ENCODE results near the gene SEC31B. TPM values are rescaled to one million over a fixed set of nuclear protein-coding genes. Genes with fewer than 3 reads are reported as not detected.

SEC31B gene
- total and polyA plus RNA-seq, 9 of the 15 experiments (the other 6 are each of a cell fraction or from before 2014, with no cell fraction given): 0.91 to 7.0 (median 2.4) TPM

GRCh38 chr10:100485801-100486495 lies 33.7 kb downstream of the SEC31B start:
- WGBS (ENCODE audit: insufficient coverage, low coverage, missing lambda C conversion rate): 23% methylated on average over 9 of the region's 10 CpGs
- in situ Hi-C loops (cut with MboI): no loop called here
- Histone ChIP-seq H3K4me1 (replicated peaks in 1 of 2; ENCODE audit: control insufficient read depth in 2 of 2, insufficient read depth in 2 of 2, low read length in 2 of 2) (peaks cover 0 to 8% of the 10 kb centered on the region in 2 experiments; a peak in 3 of 5 replicates), H2AFZ (ENCODE audit: low read depth, low read length) (no peak overlapping the region), H3K9me1 (ENCODE audit: control insufficient read depth, insufficient read depth, low read length) (no peaks in the 10 kb centered on the region), H4K20me1 (replicated peaks; ENCODE audit: control insufficient read depth, insufficient read depth, low read length) (peaks cover 8% of the 10 kb centered on the region; the same call in 1 of the 2 replicates), H3K27ac (ENCODE audit: extremely low read depth, low read depth, low read length) (no peak overlapping the region), H3K9ac (ENCODE audit: insufficient read depth in 1 of 2, low read depth in 2 of 2, low read length in 2 of 2) (no peak overlapping the region), H3K27me3 (ENCODE audit: control insufficient read depth in 2 of 2, insufficient read depth in 2 of 2, low read length in 2 of 2) (peaks cover 3 to 13% of the 10 kb centered on the region in 2 experiments; a peak in 4 of 5 replicates), H3K36me3 (ENCODE audit: control insufficient read depth, insufficient read depth, low read length) (no peaks in the 10 kb centered on the region; the same call in 2 of the 3 replicates), H3K9me3 (replicated peaks; ENCODE audit: control insufficient read depth, insufficient read depth, low read depth, low read length) (no peaks in the 10 kb centered on the region), H3K4me3 (no peak overlapping the region), H3K79me2 (ENCODE audit: control insufficient read depth, insufficient read depth, low read length) (no peaks in the 10 kb centered on the region), H3K4me2 (ENCODE audit: insufficient read depth, low read length) (no peak overlapping the region)
- TF ChIP-seq, protein P1, sequence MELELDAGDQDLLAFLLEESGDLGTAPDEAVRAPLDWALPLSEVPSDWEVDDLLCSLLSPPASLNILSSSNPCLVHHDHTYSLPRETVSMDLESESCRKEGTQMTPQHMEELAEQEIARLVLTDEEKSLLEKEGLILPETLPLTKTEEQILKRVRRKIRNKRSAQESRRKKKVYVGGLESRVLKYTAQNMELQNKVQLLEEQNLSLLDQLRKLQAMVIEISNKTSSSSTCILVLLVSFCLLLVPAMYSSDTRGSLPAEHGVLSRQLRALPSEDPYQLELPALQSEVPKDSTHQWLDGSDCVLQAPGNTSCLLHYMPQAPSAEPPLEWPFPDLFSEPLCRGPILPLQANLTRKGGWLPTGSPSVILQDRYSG (tag; conservative IDR thresholded peaks at IDR 0.05; ENCODE audit: low read depth): no peak
- TF ChIP-seq ZNF133 (CRISPR knock-in tag; IDR thresholded peaks at IDR 0.05) (no peak), MLX (CRISPR knock-in tag; conservative IDR thresholded peaks at IDR 0.05) (no peak), ZSCAN29 (IDR thresholded peaks at IDR 0.05) (no peak), HNRNPK (IDR thresholded peaks at IDR 0.05; ENCODE audit: low read depth, low read length, poor library complexity, severe bottlenecking) (no peak), SRSF7 (optimal IDR thresholded peaks at IDR 0.05; ENCODE audit: low read depth, low read length) (no peak)
- TF ChIP-seq, protein P2, sequence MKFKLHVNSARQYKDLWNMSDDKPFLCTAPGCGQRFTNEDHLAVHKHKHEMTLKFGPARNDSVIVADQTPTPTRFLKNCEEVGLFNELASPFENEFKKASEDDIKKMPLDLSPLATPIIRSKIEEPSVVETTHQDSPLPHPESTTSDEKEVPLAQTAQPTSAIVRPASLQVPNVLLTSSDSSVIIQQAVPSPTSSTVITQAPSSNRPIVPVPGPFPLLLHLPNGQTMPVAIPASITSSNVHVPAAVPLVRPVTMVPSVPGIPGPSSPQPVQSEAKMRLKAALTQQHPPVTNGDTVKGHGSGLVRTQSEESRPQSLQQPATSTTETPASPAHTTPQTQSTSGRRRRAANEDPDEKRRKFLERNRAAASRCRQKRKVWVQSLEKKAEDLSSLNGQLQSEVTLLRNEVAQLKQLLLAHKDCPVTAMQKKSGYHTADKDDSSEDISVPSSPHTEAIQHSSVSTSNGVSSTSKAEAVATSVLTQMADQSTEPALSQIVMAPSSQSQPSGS (CRISPR knock-in tag; IDR thresholded peaks at IDR 0.05): no peak
- ChIA-PET POLR2A (interaction anchor here (0.6 kb wide), 1 partner anchor 201 kb away, joined by 3 read pairs; no protein-coding TSS in a partner anchor), CTCF (ENCODE audit: low intra/inter-chr PET ratio) (no interaction called here)
- no TSS peak for BruUV-seq (replicated peaks)
- intact Hi-C loops (cut with micrococcal nuclease): no loop called here
- no peak for FAIRE-seq
- ATAC-seq: no peak
- no peak for DNase-seq (ENCODE audit: extremely low read depth in 1 of 4, low spot score in 3 of 4)
